Motor neuron (in vitro differentiated cells): ENCODE measurements around the gene GRAMD4. TPM values are rescaled to one million over a fixed set of nuclear protein-coding genes. Genes with fewer than 3 reads are reported as not detected.

Experiments used
- ATAC-seq, 8 experiments: fragments of 200-7000 bp; cut with Tn5 transposase; replicated peaks in 6 of 8; 2 replicates each; pipeline ENCODE4 v1.8.0; 2021; ENCODE audit warnings: mild to moderate bottlenecking in 8 of 8, moderate library complexity in 8 of 8
- H3K27ac ChIP-seq, 2 donors: fragments of 250-450 bp; sonication (Bioruptor Pico); 2 replicates each; pipeline ENCODE4 v1.9.0; 2021; ENCODE audit warnings: antibody characterized with exemption in 2 of 2, mild to moderate bottlenecking in 2 of 2, moderate library complexity in 1 of 2
- H3K4me1 ChIP-seq, 2 donors: fragments of 250-450 bp; sonication (Bioruptor Pico); replicated peaks in 1 of 2; 2 replicates each; pipeline ENCODE4 v1.6.1; 2021; ENCODE audit warnings: antibody characterized with exemption in 2 of 2, mild to moderate bottlenecking in 2 of 2, moderate library complexity in 1 of 2
- H3K4me3 ChIP-seq, 5 donors: fragments of 250-450 bp; sonication (Bioruptor Pico); 2 replicates each; pipeline ENCODE4 v1.9.0; 2021; ENCODE audit warnings: antibody characterized with exemption in 5 of 5, mild to moderate bottlenecking in 5 of 5, moderate library complexity in 4 of 5
- WGBS, 10 experiments: fragments of 450-650 bp; shearing (Covaris generic); methylation state at CpG; one replicate each; pipeline ENCODE4 v1.0.0; 2022; 5-methylcytosine and 5-hydroxymethylcytosine counted together
- in situ Hi-C, 9 experiments: fragments of 400-800 bp; cut with MboI; loops; one replicate each; pipeline ENCODE4 v1.15.0; 2021; ENCODE audit warnings: low sequenced_read_pairs in 9 of 9, low pct_unique_long_range_greater_than_20kb in 2 of 9; ENCODE audit not compliant: unreplicated experiment in 9 of 9
- total RNA-seq, 8 experiments: library from RNA; unstranded; fragments of 300-600 nt; gene quantifications; 2 replicates each; pipeline versions ENCODE4 v1.2.3 to v1.2.4, GENCODE V29; 2022

Gene GRAMD4
- total RNA-seq, result 10 to 100 TPM in 5 of 8 experiments, 1 to 10 TPM in 3; 4.3 to 28.8 (median 20.2) TPM

GRCh38 chr22:46619830-46620501, at the start of gene GRAMD4:
Gene GRAMD4, plus strand, starts transcription at chr22:46620386. Its CDS starts 6,414 bp downstream, at chr22:46626800.
- WGBS, 10 experiments, result 79 to 100% methylated on average over 1 to 8 of the region's 20 CpGs; no CpG with 5 or more reads in 8 of the 10 experiments
- Histone ChIP-seq H3K4me3 (no peak within 1 kb of the TSS), H3K4me1 (peaks cover 15 to 37% of the 10 kb centered on the region in 2 donors), H3K27ac (peak within 1 kb of the TSS in 1 of 2 donors; percentile 71)
- in situ Hi-C loops, result no loop called here
- ATAC-seq, result peak in 5 of 8 experiments; percentile 58 to 83 (median 64)

- in situ Hi-C loops, result loop anchor here in 2 of 9 experiments (25.0 kb wide), 2 partner anchors 166 to 459 kb away; partner anchors contain the start of gene CERK (in 1 of the 2)
- H3K27ac ChIP-seq, result no peak overlapping the region
- WGBS, 10 experiments, result 42 to 100% (median 52%) methylated on average over 2 to 6 of the region's 7 CpGs
- peaks cover 11 to 18% of the 10 kb centered on the region in 2 donors for H3K4me1 ChIP-seq
- no peak for ATAC-seq
- H3K4me3 ChIP-seq, result no peak overlapping the region
These were observed 48.4 kb upstream of the GRAMD4 start for GRCh38 chr22:46571642-46572250.

- 70 to 100% (median 87%) methylated on average over 1 to 6 of the region's 19 CpGs; no CpG with 5 or more reads in 5 of the 10 experiments for WGBS, 10 experiments
- H3K4me3 ChIP-seq, result no peak overlapping the region
- peaks cover 15 to 21% of the 10 kb centered on the region in 2 donors for H3K4me1 ChIP-seq
- ATAC-seq, result no peak
- H3K27ac ChIP-seq, result no peak overlapping the region
- in situ Hi-C loops, result loop anchor here in 2 of 9 experiments (25.0 kb wide), 2 partner anchors 164 to 461 kb away; partner anchors contain the start of gene CERK (in 1 of the 2)
These were observed 47.0 kb upstream of the GRAMD4 start for GRCh38 chr22:46572911-46573780.

GRCh38 chr22:46573781-46574437, 46.3 kb upstream of the GRAMD4 start:
- no peak for ATAC-seq
- Histone ChIP-seq H3K27ac (no peak overlapping the region), H3K4me1 (peaks cover 20 to 23% of the 10 kb centered on the region in 2 donors), H3K4me3 (no peak overlapping the region)
- in situ Hi-C loops, result loop anchor here in 2 of 9 experiments (25.0 kb wide), 2 partner anchors 163 to 462 kb away; partner anchors contain the start of gene CERK (in 1 of the 2)
- WGBS, 10 experiments, result 51 to 100% (median 89%) methylated on average over 1 to 8 of the region's 18 CpGs; no CpG with 5 or more reads in 2 of the 10 experiments

- ATAC-seq, result no peak
- 40 to 100% (median 83%) methylated on average over 1 to 5 of the region's 15 CpGs; no CpG with 5 or more reads in 1 of the 10 experiments for WGBS, 10 experiments
- Histone ChIP-seq H3K4me1 (peaks cover 26% of the 10 kb centered on the region in 2 donors), H3K4me3 (no peak overlapping the region), H3K27ac (no peak overlapping the region)
- in situ Hi-C loops, result loop anchor here in 2 of 9 experiments (25.0 kb wide), 2 partner anchors 163 to 462 kb away; partner anchors contain the start of gene CERK (in 1 of the 2)
These were observed 45.7 kb upstream of the GRAMD4 start for GRCh38 chr22:46574438-46574992.

- WGBS, 10 experiments, result 50 to 93% (median 70%) methylated on average over 1 to 5 of the region's 19 CpGs; no CpG with 5 or more reads in 4 of the 10 experiments
- Histone ChIP-seq H3K27ac (peak overlapping the region in 1 of 2 donors; percentile 63), H3K4me3 (no peak overlapping the region), H3K4me1 (peaks cover 31 to 32% of the 10 kb centered on the region in 2 donors)
- in situ Hi-C loops, result loop anchor here in 2 of 9 experiments (25.0 kb wide), 2 partner anchors 162 to 463 kb away; partner anchors contain the start of gene CERK (in 1 of the 2)
- no peak for ATAC-seq
These were observed 44.9 kb upstream of the GRAMD4 start for GRCh38 chr22:46574993-46575910.

- Histone ChIP-seq H3K27ac (peak overlapping the region; percentile 63 to 91), H3K4me1 (peaks cover 31 to 39% of the 10 kb centered on the region in 2 donors), H3K4me3 (peak overlapping the region; percentile 60 to 98 (median 77))
- WGBS, 10 experiments, result 20 to 100% (median 73%) methylated on average over 1 to 3 of the region's 10 CpGs; no CpG with 5 or more reads in 6 of the 10 experiments
- in situ Hi-C loops, result no loop called here
- peak in 5 of 8 experiments; percentile 0 to 11 (median 2) for ATAC-seq
These were observed 44.2 kb upstream of the GRAMD4 start for GRCh38 chr22:46575911-46576555.

GRCh38 chr22:46576556-46577367, 43.4 kb upstream of the GRAMD4 start:
- H3K4me1 ChIP-seq, result peaks cover 31 to 39% of the 10 kb centered on the region in 2 donors
- WGBS, 10 experiments, result 0 to 80% (median 36%) methylated on average over 1 to 8 of the region's 142 CpGs; no CpG with 5 or more reads in 7 of the 10 experiments

GRCh38 chr22:46577368-46578249, 42.6 kb upstream of the GRAMD4 start:
- in situ Hi-C loops, result no loop called here
- Histone ChIP-seq H3K27ac (peak overlapping the region; percentile 63 to 91), H3K4me3 (peak overlapping the region; percentile 60 to 98 (median 77)), H3K4me1 (peaks cover 31 to 39% of the 10 kb centered on the region in 2 donors)
- ATAC-seq, result peak in 7 of 8 experiments; percentile 10 to 53 (median 39)
- WGBS, 10 experiments, result 0 to 29% (median 20%) methylated on average over 1 to 2 of the region's 65 CpGs; no CpG with 5 or more reads in 7 of the 10 experiments

More at GRCh38 chr22:46576556-46577367, 43.4 kb upstream of the GRAMD4 start:
- peak overlapping the region; percentile 60 to 98 (median 77) for H3K4me3 ChIP-seq
- ATAC-seq, result peak; percentile 64 to 82 (median 70)
- in situ Hi-C loops, result no loop called here
- peak overlapping the region; percentile 63 to 91 for H3K27ac ChIP-seq
